ENCODE results near the gene TEDC1. TPM values are rescaled to one million over a fixed set of nuclear protein-coding genes. Genes with fewer than 3 reads are reported as not detected.

The TEDC1 gene
- total RNA-seq, result 10 to 100 TPM; 44.1 to 47.0 TPM

GRCh38 chr14:105490572-105491365 lies at the start of gene TEDC1:
Gene TEDC1 (plus strand): TSS chr14:105491246. CDS start chr14:105491376, 130 bp downstream.
- H3K27ac Mint-ChIP-seq, result peak within 1 kb of the TSS; percentile 95

GRCh38 chr14:105442125-105442524 lies 48.9 kb upstream of the TEDC1 start:
- no peaks in the 10 kb centered on the region for H3K4me1 Mint-ChIP-seq
- no peak overlapping the region for H3K27ac Mint-ChIP-seq
- no peaks in the 10 kb centered on the region for H3K9me3 Mint-ChIP-seq
- peaks cover 4% of the 10 kb centered on the region for H3K36me3 Mint-ChIP-seq (ENCODE audit: low read depth)
- H3K27me3 Mint-ChIP-seq, result no peaks in the 10 kb centered on the region
- CTCF ChIA-PET, result no interaction called here
- POLR2A ChIA-PET, result no interaction called here
- no peak for DNase-seq
- H3K4me3 Mint-ChIP-seq, result no peak overlapping the region

More at GRCh38 chr14:105490572-105491365, at the start of gene TEDC1:
- POLR2A ChIA-PET, result interaction anchor here (0.8 to 5.1 kb wide), 19 partner anchors 9 to 470 kb away, joined by 3 to 85 read pairs (median 6); partner anchors contain the start of genes BRF1, CDCA4, GPR132 and MTA1
- H3K36me3 Mint-ChIP-seq (ENCODE audit: low read depth), result peaks cover 23% of the 10 kb centered on the region
- H3K4me1 Mint-ChIP-seq, result peaks cover 28% of the 10 kb centered on the region
- DNase-seq, result peak; percentile 100
- CTCF ChIA-PET, result interaction anchor here (1.2 to 5.3 kb wide), 13 partner anchors 9 to 425 kb away, joined by 4 to 112 read pairs (median 7); partner anchors contain the start of gene GPR132
- no peaks in the 10 kb centered on the region for H3K27me3 Mint-ChIP-seq
- H3K9me3 Mint-ChIP-seq, result no peaks in the 10 kb centered on the region
- peak within 1 kb of the TSS; percentile 92 for H3K4me3 Mint-ChIP-seq

GRCh38 chr14:105442834-105443233 lies 48.2 kb upstream of the TEDC1 start:
- no peak overlapping the region for H3K4me3 Mint-ChIP-seq
- H3K4me1 Mint-ChIP-seq, result no peaks in the 10 kb centered on the region
- H3K27me3 Mint-ChIP-seq, result no peaks in the 10 kb centered on the region
- DNase-seq, result no peak
- ChIA-PET POLR2A (no interaction called here), CTCF (no interaction called here)
- H3K36me3 Mint-ChIP-seq (ENCODE audit: low read depth), result peaks cover 4% of the 10 kb centered on the region
- no peaks in the 10 kb centered on the region for H3K9me3 Mint-ChIP-seq
- no peak overlapping the region for H3K27ac Mint-ChIP-seq

GRCh38 chr14:105444859-105445258 lies 46.2 kb upstream of the TEDC1 start:
- Mint-ChIP-seq H3K36me3 (ENCODE audit: low read depth) (peaks cover 4% of the 10 kb centered on the region), H3K27me3 (no peaks in the 10 kb centered on the region), H3K9me3 (no peaks in the 10 kb centered on the region), H3K27ac (no peak overlapping the region), H3K4me1 (no peaks in the 10 kb centered on the region), H3K4me3 (no peak overlapping the region)
- CTCF ChIA-PET, result no interaction called here
- no peak for DNase-seq
- POLR2A ChIA-PET, result no interaction called here

- no peak for DNase-seq
- Mint-ChIP-seq H3K4me3 (no peak overlapping the region), H3K27me3 (no peaks in the 10 kb centered on the region), H3K27ac (no peak overlapping the region), H3K4me1 (no peaks in the 10 kb centered on the region), H3K36me3 (ENCODE audit: low read depth) (peaks cover 4% of the 10 kb centered on the region), H3K9me3 (no peaks in the 10 kb centered on the region)
- ChIA-PET POLR2A (no interaction called here), CTCF (no interaction called here)
These were observed 45.8 kb upstream of the TEDC1 start for GRCh38 chr14:105445290-105445689.

GRCh38 chr14:105445901-105446845 lies 44.9 kb upstream of the TEDC1 start:
- ChIA-PET POLR2A (no interaction called here), CTCF (no interaction called here)
- no peaks in the 10 kb centered on the region for H3K27me3 Mint-ChIP-seq
- H3K9me3 Mint-ChIP-seq, result no peaks in the 10 kb centered on the region
- no peak overlapping the region for H3K4me3 Mint-ChIP-seq
- peaks cover 4% of the 10 kb centered on the region for H3K36me3 Mint-ChIP-seq (ENCODE audit: low read depth)
- no peak overlapping the region for H3K27ac Mint-ChIP-seq
- no peaks in the 10 kb centered on the region for H3K4me1 Mint-ChIP-seq
- DNase-seq, result no peak

- no peak for DNase-seq
- Mint-ChIP-seq H3K9me3 (no peaks in the 10 kb centered on the region), H3K27me3 (no peaks in the 10 kb centered on the region), H3K4me3 (no peak overlapping the region), H3K4me1 (no peaks in the 10 kb centered on the region), H3K36me3 (ENCODE audit: low read depth) (peaks cover under 1% of the 10 kb centered on the region), H3K27ac (no peak overlapping the region)
- POLR2A ChIA-PET, result no interaction called here
- CTCF ChIA-PET, result no interaction called here
These were observed 44.1 kb upstream of the TEDC1 start for GRCh38 chr14:105446971-105447370.

GRCh38 chr14:105447651-105448640 lies 43.1 kb upstream of the TEDC1 start:
- Mint-ChIP-seq H3K27me3 (no peaks in the 10 kb centered on the region), H3K9me3 (no peaks in the 10 kb centered on the region), H3K4me3 (no peak overlapping the region), H3K4me1 (no peaks in the 10 kb centered on the region), H3K36me3 (ENCODE audit: low read depth) (no peaks in the 10 kb centered on the region), H3K27ac (no peak overlapping the region)
- POLR2A ChIA-PET, result interaction anchor here (1.0 to 1.2 kb wide), 2 partner anchors 42 to 49 kb away, joined by 3 to 5 read pairs; partner anchors contain the start of gene TEX22
- CTCF ChIA-PET, result interaction anchor here (0.7 to 1.9 kb wide), 8 partner anchors 9 to 80 kb away, joined by 3 to 9 read pairs (median 3); no protein-coding TSS in a partner anchor
- DNase-seq, result no peak

- DNase-seq, result peak; percentile 65
- H3K36me3 Mint-ChIP-seq (ENCODE audit: low read depth), result peaks cover 4% of the 10 kb centered on the region
- no peak overlapping the region for H3K4me3 Mint-ChIP-seq
- no peaks in the 10 kb centered on the region for H3K4me1 Mint-ChIP-seq
- H3K27ac Mint-ChIP-seq, result no peak overlapping the region
- no peaks in the 10 kb centered on the region for H3K27me3 Mint-ChIP-seq
- no peaks in the 10 kb centered on the region for H3K9me3 Mint-ChIP-seq
- CTCF ChIA-PET, result interaction anchor here (0.7 to 1.9 kb wide), 8 partner anchors 9 to 80 kb away, joined by 3 to 9 read pairs (median 3); no protein-coding TSS in a partner anchor
- POLR2A ChIA-PET, result interaction anchor here (1.0 to 1.2 kb wide), 2 partner anchors 42 to 50 kb away, joined by 3 to 5 read pairs; partner anchors contain the start of gene TEX22
These were observed 42.3 kb upstream of the TEDC1 start for GRCh38 chr14:105448706-105449111.

- no peak overlapping the region for H3K27ac Mint-ChIP-seq
- DNase-seq, result no peak
- no peak overlapping the region for H3K4me3 Mint-ChIP-seq
- H3K36me3 Mint-ChIP-seq (ENCODE audit: low read depth), result peaks cover 4% of the 10 kb centered on the region
- ChIA-PET POLR2A (no interaction called here), CTCF (interaction anchor here (0.7 to 1.5 kb wide), 2 partner anchors 15 to 79 kb away, joined by 3 read pairs; no protein-coding TSS in a partner anchor)
- H3K27me3 Mint-ChIP-seq, result no peaks in the 10 kb centered on the region
- no peaks in the 10 kb centered on the region for H3K4me1 Mint-ChIP-seq
- H3K9me3 Mint-ChIP-seq, result no peaks in the 10 kb centered on the region
These were observed 41.5 kb upstream of the TEDC1 start for GRCh38 chr14:105449276-105450122.

GRCh38 chr14:105450123-105450505 lies 40.9 kb upstream of the TEDC1 start:
- H3K27me3 Mint-ChIP-seq, result no peaks in the 10 kb centered on the region
- H3K9me3 Mint-ChIP-seq, result no peaks in the 10 kb centered on the region
- H3K27ac Mint-ChIP-seq, result no peak overlapping the region
- H3K36me3 Mint-ChIP-seq (ENCODE audit: low read depth), result peaks cover 4% of the 10 kb centered on the region
- POLR2A ChIA-PET, result no interaction called here
- no peak overlapping the region for H3K4me3 Mint-ChIP-seq
- DNase-seq, result no peak
- CTCF ChIA-PET, result interaction anchor here (0.7 to 1.5 kb wide), 2 partner anchors 16 to 79 kb away, joined by 3 read pairs; no protein-coding TSS in a partner anchor
- no peaks in the 10 kb centered on the region for H3K4me1 Mint-ChIP-seq
